Measurements from ENCODE around the gene TUBGCP6.

Gene TUBGCP6

DNA sequence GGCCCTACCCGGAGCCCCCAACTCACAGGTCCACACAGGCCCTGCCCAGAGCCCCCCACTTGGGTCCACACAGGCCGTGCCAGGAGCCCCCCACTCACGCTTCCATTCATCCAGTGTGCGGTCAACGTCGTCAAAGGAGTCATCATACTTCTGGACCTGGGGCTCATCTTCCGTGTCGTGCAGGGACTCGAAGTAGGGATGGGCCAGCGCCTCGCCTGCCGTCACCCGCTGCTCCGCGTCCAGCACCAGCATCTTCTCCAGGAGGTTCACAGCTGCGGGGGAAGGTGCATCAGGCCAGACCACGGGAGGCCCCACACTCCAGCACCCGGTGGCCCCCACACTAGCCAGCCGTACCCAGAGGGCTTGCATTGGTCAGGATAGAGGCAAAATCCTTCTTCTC, 10.3 kb upstream of the TUBGCP6 start:
- Histone ChIP-seq H3K36me3 (ENCODE audit: control insufficient read depth, low read length) (peaks cover 48% of the 10 kb centered on the region), H4K20me1 (ENCODE audit: control insufficient read depth, insufficient read depth, low read depth, low read length) (0 out of 2 replicates have a peak, but pooled peaks cover under 1% of the 10 kb centered on the region), H3K79me2 (ENCODE audit: control insufficient read depth, low read length) (peaks cover 25% of the 10 kb centered on the region), H3K9me2 (replicated peaks; ENCODE audit: control insufficient read depth, low read length) (no peaks in the 10 kb centered on the region), H3K4me3 (ENCODE audit: low read length) (no peak overlapping the region), H3K9me3 (ENCODE audit: control insufficient read depth, insufficient read depth, low read length) (no peaks in the 10 kb centered on the region), H3K4me2 (ENCODE audit: low read length) (no peak overlapping the region), H3K4me1 (ENCODE audit: control insufficient read depth, low read length) (peaks cover 18% of the 10 kb centered on the region), H3F3A (ENCODE audit: control insufficient read depth, insufficient read depth) (peaks cover 7% of the 10 kb centered on the region), H3K27ac (ENCODE audit: low read depth, low read length) (no peak overlapping the region), H3K27me3 (ENCODE audit: control insufficient read depth, low read length) (no peaks in the 10 kb centered on the region)
- TF ChIP-seq, protein P1, sequence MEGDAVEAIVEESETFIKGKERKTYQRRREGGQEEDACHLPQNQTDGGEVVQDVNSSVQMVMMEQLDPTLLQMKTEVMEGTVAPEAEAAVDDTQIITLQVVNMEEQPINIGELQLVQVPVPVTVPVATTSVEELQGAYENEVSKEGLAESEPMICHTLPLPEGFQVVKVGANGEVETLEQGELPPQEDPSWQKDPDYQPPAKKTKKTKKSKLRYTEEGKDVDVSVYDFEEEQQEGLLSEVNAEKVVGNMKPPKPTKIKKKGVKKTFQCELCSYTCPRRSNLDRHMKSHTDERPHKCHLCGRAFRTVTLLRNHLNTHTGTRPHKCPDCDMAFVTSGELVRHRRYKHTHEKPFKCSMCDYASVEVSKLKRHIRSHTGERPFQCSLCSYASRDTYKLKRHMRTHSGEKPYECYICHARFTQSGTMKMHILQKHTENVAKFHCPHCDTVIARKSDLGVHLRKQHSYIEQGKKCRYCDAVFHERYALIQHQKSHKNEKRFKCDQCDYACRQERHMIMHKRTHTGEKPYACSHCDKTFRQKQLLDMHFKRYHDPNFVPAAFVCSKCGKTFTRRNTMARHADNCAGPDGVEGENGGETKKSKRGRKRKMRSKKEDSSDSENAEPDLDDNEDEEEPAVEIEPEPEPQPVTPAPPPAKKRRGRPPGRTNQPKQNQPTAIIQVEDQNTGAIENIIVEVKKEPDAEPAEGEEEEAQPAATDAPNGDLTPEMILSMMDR (IDR thresholded peaks at IDR 0.05; ENCODE audit: low read depth, low read length, poor library complexity, severe bottlenecking), result no peak
- no peak for TF ChIP-seq EZH2phosphoT487 (IDR thresholded peaks at IDR 0.05; ENCODE audit: borderline replicate concordance, low read length)

DNA sequence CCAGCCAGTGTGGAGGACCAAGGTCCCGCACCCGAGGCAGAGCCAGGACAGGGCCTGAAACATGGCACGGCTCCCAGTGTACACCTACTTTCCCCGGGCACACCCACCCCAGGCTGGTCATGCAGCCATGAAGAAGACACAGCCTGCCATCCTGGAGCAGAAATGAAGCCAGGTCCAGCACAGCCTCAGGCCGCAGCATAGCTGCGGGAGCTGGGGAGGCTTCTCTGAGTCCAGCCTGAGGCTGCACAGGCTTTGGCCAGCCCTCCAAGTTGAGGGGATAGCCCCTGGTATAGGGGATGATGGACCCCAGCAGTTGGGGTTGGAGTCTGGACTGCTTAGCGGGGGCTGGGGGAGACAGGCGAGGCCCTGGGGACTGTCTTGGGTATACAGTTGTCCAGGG, 9.1 kb upstream of the TUBGCP6 start:
- Histone ChIP-seq H3K27me3 (ENCODE audit: control insufficient read depth, low read length) (no peaks in the 10 kb centered on the region), H3F3A (ENCODE audit: control insufficient read depth, insufficient read depth) (peaks cover 7% of the 10 kb centered on the region), H3K79me2 (ENCODE audit: control insufficient read depth, low read length) (peaks cover 21% of the 10 kb centered on the region), H3K27ac (ENCODE audit: low read depth, low read length) (no peak overlapping the region), H4K20me1 (ENCODE audit: control insufficient read depth, insufficient read depth, low read depth, low read length) (0 out of 2 replicates have a peak, but pooled peaks cover 3% of the 10 kb centered on the region), H3K4me2 (ENCODE audit: low read length) (no peak overlapping the region), H3K4me1 (ENCODE audit: control insufficient read depth, low read length) (peaks cover 21% of the 10 kb centered on the region), H3K36me3 (ENCODE audit: control insufficient read depth, low read length) (peaks cover 47% of the 10 kb centered on the region), H3K4me3 (ENCODE audit: low read length) (no peak overlapping the region), H3K9me3 (ENCODE audit: control insufficient read depth, insufficient read depth, low read length) (no peaks in the 10 kb centered on the region), H3K9me2 (replicated peaks; ENCODE audit: control insufficient read depth, low read length) (no peaks in the 10 kb centered on the region)
- TF ChIP-seq, protein P1 (IDR thresholded peaks at IDR 0.05; ENCODE audit: low read depth, low read length, poor library complexity, severe bottlenecking), result no peak
- TF ChIP-seq EZH2phosphoT487 (IDR thresholded peaks at IDR 0.05; ENCODE audit: borderline replicate concordance, low read length), result no peak

DNA sequence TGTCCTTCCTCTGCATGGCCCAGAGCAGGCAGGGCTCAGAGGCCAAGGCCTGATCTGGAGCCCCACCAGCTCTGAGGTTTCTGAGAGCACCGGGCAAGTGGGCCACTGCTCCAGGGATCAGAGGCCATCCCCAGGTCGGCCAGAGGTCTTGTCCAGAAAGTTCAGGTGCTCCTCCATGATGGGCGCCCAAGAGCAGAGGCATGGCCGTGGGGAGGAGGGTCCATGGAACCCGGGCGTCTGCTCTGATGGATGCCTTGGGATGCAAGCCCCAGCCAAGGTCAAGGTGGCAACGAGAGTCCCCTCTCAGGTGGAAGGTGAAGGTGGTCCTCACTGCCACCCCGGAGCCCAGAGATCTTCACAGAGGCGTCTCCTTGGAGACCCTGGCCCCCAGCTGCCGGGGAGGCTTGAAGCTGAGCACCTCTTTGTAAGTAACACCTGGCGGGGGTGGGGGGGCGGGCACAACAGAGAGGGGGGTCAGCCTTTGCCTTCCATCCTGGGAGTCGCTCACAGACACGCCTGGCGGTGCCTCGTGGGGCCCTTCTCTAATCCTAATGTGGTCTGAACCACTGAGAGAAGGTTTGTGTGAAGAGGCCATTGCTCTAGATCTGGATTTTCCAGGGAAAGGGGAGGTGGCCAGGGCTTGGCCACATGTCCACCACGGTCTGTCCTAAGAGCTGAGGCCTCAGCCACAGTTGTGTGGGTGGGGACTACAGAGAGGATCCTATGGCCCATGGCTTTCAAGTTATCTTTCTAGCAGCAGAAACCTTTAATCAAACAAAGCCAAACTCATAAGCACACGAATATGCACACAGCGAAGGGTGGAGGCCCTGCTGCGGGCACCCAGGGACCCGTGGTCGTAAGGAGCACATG, 8.5 kb upstream of the TUBGCP6 start:
- no peaks in the 10 kb centered on the region for H3K9me2 ChIP-seq (replicated peaks; ENCODE audit: control insufficient read depth, low read length)
- H3K36me3 ChIP-seq (ENCODE audit: control insufficient read depth, low read length), result peaks cover 41% of the 10 kb centered on the region
- H3K79me2 ChIP-seq (ENCODE audit: control insufficient read depth, low read length), result peaks cover 14% of the 10 kb centered on the region
- TF ChIP-seq EZH2phosphoT487 (IDR thresholded peaks at IDR 0.05; ENCODE audit: borderline replicate concordance, low read length), result no peak
- TF ChIP-seq, protein P1 (IDR thresholded peaks at IDR 0.05; ENCODE audit: low read depth, low read length, poor library complexity, severe bottlenecking), result no peak
- peaks cover 22% of the 10 kb centered on the region for H3K4me1 ChIP-seq (ENCODE audit: control insufficient read depth, low read length)
- no peak overlapping the region for H3K4me2 ChIP-seq (ENCODE audit: low read length)
- 0 out of 2 replicates have a peak, but pooled peaks cover 3% of the 10 kb centered on the region for H4K20me1 ChIP-seq (ENCODE audit: control insufficient read depth, insufficient read depth, low read depth, low read length)
- H3K27me3 ChIP-seq (ENCODE audit: control insufficient read depth, low read length), result no peaks in the 10 kb centered on the region
- H3K27ac ChIP-seq (ENCODE audit: low read depth, low read length), result no peak overlapping the region
- H3F3A ChIP-seq (ENCODE audit: control insufficient read depth, insufficient read depth), result peaks cover 7% of the 10 kb centered on the region
- no peaks in the 10 kb centered on the region for H3K9me3 ChIP-seq (ENCODE audit: control insufficient read depth, insufficient read depth, low read length)
- no peak overlapping the region for H3K4me3 ChIP-seq (ENCODE audit: low read length)
